DMS114 treated with DMSO at 0.1 percent for 48 hours (cell line): ENCODE measurements around the gene PDE6C.

Experiments
- DNase-seq: peaks from one replicate; lab custom pipeline; 2025; ENCODE audit not compliant: unreplicated experiment; lab: John Stamatoyannopoulos, UW

Gene PDE6C

GRCh38 chr10:93593749-93594148, 18.6 kb upstream of the PDE6C start:
- DNase-seq = no peak

DNA sequence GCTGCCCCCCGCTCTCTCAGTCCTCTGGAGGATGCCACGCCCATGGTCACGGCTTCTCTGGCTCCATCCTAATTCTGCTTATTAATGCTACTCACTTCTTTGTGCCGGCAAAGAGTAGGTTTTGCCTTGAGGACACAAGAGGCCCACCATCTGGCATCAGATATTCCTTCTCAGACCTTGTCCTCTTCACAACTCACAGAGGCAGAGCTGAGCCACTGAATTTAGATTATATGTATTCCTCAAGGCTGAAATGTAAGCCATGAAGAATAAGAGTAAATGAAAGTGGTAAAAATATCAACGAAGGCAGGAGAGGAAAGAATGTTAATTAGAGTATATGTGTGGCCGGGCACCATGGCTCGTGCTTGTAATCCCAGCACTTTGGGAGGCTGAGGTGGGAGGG, 17.8 kb upstream of the PDE6C start:
- no peak for DNase-seq

DNA sequence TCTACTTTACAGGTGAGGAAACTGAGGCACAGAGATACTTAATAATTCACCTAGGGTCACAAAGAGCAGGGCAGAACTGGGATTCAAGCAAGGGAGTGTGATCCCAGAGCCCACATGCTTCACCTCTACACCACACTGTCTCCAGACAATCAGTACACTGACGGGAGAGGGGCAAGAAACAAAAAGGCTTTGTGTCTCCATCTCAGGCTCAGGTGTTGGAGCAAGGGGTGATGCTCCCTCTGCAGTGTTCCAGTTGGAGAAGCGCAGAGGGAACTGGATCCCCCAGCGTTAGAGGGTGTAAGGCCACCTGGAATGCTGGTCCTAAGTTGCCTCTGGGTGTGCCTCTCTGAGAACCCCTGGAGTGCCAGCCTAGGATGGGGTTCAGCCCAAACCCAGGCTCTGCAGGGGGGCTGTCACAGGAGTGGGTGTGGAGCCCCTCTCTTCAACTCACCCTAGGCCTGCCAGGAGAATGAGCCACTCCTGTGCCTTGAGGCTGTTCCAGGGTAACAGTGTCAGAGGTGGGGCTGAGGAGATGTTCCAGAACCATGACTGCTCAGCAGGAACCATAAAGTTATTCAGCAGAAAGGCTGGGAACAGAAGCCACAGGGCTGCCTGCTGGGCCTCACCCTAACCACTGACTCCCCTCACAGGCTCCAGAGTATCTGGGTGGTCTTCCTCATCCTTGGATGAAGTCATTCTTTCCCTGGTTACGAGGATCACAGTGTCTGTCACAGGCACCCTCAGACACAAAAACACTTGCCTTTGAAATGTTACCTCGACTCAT, 16.8 kb upstream of the PDE6C start:
- no peak for DNase-seq

DNA sequence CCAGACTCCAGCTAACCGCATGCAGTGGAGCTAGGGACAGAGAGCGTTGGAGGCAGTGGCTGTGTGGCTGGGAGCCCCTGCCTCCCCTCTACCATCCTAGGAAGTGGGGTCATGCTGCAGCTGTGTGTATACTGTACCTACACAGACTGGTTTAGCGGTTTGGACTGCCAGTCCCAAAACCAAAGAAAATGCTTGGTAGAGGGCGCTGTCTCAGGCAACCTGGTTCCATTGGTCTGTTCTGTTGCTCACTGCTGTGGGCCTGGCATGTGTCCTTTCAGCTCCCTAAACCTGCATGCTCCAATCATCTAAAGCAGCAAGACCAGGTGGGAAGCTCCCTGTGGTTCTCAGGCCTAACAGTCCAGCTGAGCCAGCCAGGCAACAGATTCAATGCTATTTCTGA, 15.8 kb upstream of the PDE6C start:
- DNase-seq = no peak

DNA sequence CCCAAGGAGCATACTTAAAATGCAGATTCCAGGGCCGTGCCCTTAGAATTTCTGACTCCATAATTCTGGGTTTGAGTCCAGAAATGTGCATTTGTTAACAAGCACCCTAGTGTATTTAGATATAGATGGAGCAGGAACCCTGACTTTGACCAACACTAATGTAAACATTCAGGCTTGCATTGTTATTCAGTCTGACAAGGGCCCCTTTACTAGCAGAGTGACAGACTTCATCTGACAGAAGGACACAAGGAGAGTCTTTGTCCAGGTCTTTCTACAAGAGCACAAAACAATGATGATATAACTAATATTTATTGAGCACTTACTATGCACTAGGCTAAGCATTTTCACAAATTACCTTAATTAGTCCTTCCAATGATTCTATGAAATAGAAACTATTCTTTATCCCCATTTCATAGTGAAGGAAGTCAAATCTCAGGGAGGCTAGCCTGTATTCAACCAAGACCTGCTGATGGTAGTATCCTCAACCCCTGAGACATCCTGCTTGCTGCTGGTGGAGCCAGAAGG, 15.2 kb upstream of the PDE6C start:
- DNase-seq = no peak

DNA sequence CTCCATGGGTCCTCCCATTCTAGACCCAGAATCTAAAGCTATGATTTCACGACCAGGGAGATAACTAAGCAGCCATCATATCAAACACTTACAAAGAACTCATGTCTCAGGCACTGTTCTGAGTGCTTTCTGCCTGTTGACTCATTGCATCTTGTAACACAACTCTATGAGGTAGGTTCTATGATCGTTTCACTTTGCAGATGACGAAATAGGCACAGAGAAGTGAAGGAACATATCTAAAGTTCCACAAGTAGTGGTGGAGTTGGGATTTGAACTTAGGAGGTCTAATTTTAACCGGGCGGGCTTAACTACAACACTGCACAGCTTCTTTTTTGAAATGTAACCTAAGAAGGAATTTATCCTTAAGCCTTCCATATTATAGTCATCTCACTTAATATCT, 14.2 kb upstream of the PDE6C start:
- no peak for DNase-seq

DNA sequence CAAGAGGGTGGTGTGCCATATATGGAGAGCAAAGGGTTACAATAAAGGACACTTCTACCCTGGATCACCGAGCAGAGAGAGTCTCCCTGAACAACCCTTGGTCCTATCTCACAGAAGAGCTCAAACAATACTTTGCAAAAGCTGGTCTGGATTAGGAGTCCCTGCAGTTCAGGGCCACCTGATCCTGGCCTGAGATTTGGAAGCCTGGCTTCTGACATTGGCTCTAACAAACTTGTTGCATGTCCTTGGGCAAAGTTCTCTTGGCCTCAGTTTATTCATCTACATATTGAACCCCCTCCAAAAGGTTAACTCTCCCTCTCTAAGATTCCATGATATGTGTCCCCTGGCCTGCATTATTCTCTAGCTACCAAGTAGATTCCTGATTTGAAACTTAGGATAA, 13.0 kb upstream of the PDE6C start:
- DNase-seq = no peak

DNA sequence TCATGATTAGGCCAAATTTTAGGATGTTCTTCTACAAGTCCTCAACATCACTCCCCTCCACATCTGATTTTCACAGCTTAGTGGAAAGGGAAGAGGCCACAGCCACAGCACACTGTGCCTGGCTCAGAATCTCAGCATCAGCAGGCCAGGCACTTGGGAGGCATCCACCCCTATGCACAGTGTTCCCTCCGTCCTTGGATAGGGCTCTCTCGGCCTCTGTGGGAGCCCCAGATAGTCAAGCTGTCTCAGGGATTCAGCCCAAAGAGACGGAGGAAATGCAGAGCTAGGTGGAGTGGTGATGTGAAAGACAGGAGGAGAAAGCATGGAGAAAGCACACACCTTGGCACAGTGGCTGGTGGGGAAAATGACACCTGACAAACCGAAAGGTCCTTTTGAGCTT, 12.6 kb upstream of the PDE6C start:
- DNase-seq = no peak

- DNase-seq = no peak
Observed at GRCh38 chr10:93600446-93601145, 11.7 kb upstream of the PDE6C start.

DNA sequence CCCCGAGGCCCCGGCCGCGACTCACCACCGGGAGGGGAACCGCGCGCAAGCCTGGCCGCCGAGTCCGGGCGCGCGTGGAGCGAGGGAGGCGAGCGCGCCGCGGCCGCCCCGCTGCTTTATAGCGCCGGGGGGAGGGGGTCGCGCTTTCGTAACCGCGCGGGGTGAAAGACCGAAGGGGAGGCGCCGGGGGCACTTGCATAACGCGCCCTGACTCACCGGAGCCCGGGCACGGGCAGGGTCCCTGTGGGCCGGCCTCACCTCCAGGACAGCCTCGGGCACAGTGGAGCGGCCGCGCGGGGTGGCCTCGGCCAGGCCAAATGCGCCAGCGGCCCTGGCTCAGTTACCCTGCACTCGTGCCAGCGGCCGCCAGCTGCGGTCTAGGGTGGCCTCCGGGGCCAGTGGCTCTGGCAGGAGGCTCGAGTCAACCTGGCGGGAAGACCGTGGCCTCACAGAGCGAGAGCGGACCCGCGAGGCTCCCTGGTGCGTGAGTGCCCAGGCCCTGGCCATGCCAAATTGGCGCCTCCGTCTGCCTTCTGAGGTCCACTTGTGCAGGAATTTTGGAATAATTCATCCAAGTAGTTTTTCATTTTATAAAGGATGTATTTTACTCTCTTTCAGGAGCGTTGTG, 11.1 kb upstream of the PDE6C start, which contains the start of gene RBP4:
RBP4 (minus strand) TSS at position 90 of the 628 bp plus-strand sequence. CDS start 207 bp downstream, outside the sequence.
- DNase-seq = no peak

DNA sequence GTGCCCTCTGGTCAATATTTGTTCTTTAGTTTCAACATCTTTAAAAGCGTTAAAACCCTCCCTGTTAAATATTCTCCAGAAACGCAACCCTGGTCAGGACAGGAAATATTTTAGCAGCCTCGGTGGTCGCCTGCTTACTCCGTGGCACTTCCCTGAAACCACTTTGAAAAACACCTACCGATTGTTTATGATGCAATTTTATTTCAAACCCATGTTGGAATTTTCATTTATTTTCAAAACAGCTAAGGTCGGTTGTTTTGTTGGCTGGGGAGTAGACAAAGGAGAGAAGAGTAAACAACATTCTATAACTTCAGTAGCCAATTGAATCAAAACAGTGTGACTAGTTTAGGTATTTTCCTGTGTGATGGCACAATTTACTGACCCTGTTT, 10.6 kb upstream of the PDE6C start:
- DNase-seq = no peak

GRCh38 chr10:93603023-93603422, 9.3 kb upstream of the PDE6C start:
- no peak for DNase-seq

GRCh38 chr10:93604146-93604545, 8.2 kb upstream of the PDE6C start:
- no peak for DNase-seq

DNA sequence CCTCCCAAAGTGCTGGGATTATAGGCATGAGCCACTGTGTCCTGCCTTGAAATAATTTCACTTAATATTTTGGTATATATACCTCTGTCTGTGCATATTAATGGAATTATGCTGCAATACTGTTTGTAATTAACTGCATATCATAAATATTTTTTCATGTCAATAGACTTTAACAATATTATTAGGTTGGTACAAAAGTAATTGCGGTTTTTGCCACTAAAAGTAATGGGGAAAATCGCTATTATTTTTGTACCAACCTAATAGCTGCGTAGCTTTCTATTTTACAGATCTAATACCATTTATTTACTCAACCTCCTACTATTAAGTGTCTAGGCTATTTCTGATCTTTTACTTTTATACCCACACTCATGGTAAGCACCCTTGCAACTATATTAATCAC, 3.9 kb upstream of the PDE6C start:
- DNase-seq = no peak

GRCh38 chr10:93613126-93613525, 789 bp downstream of the PDE6C start:
- no peak for DNase-seq

DNA sequence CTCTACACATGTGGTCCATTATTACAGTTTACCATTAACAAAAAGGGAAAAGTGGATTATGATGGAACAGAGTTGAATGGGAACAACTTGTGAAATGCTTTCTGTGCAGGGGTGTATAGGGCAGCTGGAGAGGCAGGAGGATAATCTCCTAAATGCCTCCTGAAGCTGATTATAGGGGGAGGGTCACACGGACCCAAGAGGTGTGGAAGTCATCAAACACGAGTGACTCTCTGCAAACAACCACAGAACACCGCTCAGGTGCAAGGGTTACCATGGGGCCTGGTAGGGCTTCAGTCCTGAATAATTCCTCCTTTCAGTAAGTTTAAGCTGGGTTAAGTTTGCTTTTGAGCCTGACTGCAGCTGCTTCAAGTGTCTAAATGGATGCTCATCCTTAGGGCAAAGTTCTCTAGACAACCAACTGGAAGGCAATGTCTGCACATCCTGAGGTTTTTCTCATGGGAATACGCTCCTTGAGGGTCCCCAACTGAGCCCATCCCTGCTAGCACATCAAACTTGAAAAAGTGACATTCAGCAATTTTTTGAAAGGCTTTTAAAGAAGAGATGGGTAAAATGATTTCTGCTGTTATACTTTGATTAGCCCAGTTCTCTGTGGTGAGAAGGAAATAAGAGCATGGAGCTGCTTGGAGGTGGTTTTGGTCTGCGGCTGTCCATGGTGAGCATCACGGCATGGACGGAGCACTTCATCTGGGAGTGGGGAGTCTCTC, 1.9 kb downstream of the PDE6C start:
- no peak for DNase-seq

DNA sequence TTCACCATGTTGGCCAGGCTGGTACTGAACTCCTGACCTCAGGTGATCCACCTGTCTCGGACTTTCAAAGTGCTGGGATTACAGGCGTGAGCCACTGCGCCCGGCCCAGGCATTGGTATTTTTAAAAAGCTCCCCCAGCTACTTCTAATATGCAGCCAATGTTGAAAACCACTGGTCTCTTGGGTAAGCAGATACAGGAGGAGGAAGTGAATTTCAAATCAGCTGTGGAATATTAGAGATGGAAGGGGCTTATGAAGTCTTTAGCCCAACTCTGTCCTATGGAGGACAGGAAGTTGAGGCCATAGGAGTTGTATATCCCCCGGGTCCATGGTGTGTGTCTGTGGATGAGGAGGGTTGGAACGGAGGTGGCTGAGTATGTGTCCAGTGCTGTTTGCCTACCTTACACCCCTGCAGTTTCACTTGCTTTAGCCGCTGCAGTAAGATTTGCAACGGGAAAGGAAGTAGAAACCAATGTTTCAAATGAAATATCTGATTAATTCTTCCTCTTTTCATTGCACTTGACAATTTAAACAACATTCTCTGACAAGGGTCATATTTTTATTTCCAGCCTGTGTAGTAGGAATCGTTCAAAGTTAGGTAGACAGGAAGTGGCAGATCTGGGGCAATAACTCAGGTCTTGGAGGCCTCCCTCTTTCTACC, 3.4 kb downstream of the PDE6C start:
- DNase-seq = no peak

GRCh38 chr10:93620925-93621324, 8.6 kb downstream of the PDE6C start:
- DNase-seq = no peak

DNA sequence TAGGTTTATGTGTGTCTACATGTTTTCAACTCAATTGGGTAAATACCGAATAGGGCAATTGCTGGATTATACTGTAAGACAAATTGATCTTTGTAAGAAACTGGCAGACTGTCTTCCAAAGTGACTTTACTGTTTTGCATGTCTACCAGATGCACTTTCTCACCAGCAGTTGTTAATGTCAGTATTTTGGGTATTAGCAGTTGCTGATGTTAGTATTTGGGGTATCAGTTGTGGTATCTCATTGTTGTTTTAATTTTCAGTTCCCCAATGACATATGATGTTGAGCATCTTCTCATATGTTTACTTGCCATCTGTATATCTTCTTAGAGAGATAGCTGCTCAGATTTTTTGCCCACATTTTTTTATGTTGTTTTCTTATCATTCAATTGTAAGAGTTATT, 10.6 kb downstream of the PDE6C start:
- DNase-seq = no peak

DNA sequence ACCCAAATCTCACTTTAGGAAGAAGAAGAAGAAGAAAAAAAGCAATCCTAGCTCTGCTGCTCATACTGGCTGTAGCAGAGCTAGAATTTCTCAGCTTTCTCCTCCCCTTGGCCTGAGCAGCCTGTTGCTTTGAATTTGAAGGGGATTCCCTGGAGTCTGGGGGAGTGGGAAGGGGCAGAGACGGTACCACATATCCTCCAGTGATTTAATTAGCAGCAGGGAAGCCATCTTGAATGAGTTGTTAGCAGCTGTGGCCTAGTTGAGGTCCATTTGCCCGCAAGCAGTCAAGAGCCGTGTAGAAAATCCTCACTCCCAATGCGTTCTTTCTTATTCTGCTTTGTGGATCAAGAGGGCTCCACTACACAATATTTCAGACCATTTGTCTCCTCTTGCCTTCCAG, 16.5 kb downstream of the PDE6C start:
- DNase-seq = no peak
